GM19467 (cell line): Measurements from ENCODE around the gene HMG20B.
"Not testable (repeated sequence)": the region's sequence is repeated elsewhere in the genome, so short reads cannot be mapped to it uniquely, and the experiment has no call there.

ENCODE experiments used
- ATAC-seq: cut with Tn5 transposase; IDR thresholded peaks from one replicate; pipeline ENCODE4 v1.9.1; 2021; ENCODE audit warnings: mild to moderate bottlenecking, moderate library complexity; ENCODE audit not compliant: unreplicated experiment

Gene HMG20B

DNA sequence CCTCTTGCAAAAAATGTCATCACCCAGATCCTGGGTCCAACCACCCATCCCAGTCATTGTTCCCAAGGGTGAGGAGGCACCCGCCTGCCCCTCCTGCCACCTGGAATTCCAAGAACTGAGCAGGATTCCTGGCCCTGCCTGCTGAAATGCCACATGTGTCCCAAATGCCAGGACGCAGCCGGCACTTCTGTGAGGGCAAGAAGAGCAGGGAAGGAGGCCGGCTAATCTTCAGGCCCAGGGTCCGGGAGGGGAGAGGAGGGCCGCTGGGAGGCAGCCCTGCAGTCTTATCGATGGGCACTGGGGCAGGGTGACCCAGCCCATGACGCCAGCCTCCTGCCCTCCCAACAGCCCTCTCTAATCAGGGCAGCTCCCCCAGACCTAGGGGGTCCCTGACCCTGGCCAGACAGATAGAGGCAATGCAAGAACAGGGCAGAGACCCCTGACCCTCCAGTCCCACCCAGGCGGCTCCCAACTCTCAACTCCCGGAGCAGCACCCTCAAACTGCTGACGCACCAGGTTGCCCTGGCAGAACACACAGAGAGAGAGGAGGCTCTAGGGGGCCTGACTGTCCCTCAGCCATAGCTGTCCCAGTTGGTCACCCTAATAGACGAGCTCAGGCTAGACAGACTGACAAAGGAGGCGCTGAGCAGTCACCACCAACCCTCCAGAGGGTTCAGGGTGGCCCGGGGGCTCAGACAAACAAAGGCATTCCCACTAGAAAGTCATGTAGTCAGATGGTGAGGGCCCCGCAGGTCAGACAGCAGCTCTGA is 16.9 kb upstream of the HMG20B start:
- ATAC-seq = no peak

DNA sequence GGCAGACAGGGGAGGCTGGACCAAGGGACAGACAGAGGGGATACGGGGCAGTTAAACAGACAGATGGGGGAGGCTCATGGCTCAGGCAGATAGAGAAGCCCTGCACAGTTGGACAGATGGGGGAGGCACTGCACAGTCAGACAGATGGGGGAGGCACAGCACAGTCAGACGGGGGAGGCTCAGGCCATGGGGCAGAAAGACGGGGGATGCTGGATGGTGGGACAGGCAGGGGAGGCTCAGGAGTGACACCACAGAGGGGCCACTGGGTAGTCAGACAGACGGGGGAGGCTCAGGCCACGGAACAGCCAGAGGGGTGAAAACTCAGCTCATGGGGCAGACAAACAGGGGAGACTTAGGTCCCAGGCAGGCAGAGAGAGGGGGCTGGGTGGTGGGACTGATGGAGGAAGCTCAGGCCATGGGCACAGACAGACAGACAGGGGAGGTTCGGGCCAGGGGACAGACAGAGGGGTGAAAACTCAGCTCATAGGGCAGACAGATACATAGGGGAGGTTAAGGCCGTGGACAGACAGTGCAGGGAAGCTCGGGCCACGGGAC is 16.2 kb upstream of the HMG20B start:
- no peak for ATAC-seq

DNA sequence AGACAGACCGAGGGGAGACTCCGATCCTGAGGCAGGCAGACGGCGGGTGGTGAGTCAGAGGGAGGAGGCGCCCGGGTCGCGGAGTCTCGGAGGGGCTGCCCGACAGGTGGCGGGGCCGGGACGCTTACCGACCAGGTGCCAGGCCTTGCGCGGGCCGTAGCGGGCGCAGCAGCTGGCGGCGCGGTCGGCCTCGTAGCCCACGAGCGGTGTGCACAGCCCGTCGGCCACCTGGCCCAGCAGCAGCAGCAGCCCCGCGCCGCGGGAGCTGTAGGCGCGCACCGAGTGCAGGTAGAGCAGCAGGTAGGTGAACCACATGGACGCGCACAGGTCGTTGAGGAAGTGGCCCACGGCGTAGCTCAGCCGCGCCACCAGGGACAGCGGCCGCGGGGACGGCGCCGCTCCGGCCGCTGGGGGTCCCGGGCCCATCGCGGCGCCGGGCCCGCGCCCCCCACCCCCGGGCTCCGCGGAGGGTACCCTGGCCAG is 15.7 kb upstream of the HMG20B start:
- peak; percentile 24 for ATAC-seq

GRCh38 chr19:3557461-3558248 is 15.1 kb upstream of the HMG20B start, which contains the start of gene MFSD12:
MFSD12 (minus strand) TSS chr19:3557586; CDS start chr19:3557403, 183 bp downstream.
- peak; percentile 82 for ATAC-seq

- no peak for ATAC-seq
Observed at GRCh38 chr19:3563709-3564524, 8.8 kb upstream of the HMG20B start.

DNA sequence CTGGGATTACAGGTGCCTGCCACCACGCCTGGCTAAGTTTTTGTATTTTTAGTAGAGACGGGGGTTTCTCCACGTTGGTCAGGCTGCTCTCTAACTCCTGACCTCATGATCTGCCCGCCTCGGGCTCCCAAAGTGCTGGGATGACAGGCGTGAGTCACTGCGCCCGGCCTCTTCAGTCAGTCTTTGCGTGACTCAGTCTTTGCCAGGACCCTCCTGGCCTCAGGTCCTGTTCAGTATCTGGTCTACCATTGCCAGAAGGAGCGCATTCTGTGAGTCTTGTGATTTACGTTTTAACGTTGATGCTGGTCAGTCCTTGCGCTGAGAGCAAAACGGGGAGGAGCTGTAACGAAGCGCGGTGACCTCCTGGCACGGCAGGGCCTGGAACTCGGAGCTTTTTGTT is 7.6 kb upstream of the HMG20B start:
- no peak for ATAC-seq

DNA sequence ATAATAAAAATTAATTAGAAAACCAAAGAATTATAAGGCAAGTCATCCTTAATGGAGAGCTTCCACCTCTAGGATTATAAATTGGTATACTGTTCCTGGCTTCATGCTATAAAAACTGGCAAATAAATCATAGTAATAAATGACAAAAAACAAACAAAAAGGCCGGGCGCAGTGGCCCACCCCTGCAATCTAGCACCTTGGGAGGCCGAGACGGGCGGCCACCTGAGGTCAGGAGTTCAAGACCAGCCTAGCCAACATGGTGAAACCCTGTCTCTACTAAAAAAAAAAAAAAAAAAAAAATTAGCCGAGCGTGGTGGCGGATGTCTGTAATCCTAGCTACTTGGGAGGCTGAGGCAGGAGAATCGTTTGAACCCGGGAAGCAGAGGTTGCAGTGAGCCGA is 2.7 kb upstream of the HMG20B start:
- not testable (repeated sequence) for ATAC-seq

GRCh38 chr19:3570606-3571011 is 2.1 kb upstream of the HMG20B start:
- ATAC-seq = no peak

DNA sequence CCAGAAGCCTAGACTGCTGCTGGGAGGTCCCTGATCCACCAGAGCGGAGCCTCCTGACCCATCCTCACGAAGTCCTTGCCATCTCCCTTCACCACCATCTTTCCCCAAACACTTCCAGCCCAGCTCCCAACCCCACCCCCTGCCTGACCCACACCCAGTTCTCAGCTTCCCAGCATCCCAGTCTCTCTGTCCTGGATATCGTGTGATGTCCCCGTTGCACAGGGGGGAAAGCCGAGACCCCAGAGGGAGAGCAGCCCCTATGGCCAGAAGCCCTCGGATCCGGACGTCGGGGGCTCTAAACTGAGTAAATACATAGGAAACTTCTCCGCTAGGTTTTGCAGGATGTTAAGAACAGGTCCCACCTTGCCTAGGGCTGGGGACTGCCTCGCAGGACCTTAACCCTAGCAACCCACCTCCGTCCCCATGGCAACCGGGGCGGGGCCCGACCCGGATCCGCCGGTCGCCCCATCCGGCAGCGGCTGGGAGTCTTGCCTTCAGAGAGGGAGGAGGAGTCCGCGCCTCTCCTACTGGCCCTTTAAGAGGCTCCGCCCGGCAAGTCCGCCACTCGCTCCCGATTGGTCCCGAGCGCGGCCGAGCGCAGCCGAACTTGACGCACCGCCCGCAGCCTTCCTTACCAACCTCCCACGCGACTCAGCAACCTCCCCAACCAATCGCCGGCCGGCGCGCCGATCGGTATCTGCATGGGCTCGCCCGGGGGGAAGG is 451 bp upstream of the HMG20B start:
- peak; percentile 91 for ATAC-seq

GRCh38 chr19:3573162-3573857 is 566 bp downstream of the HMG20B start:
- ATAC-seq = no peak

DNA sequence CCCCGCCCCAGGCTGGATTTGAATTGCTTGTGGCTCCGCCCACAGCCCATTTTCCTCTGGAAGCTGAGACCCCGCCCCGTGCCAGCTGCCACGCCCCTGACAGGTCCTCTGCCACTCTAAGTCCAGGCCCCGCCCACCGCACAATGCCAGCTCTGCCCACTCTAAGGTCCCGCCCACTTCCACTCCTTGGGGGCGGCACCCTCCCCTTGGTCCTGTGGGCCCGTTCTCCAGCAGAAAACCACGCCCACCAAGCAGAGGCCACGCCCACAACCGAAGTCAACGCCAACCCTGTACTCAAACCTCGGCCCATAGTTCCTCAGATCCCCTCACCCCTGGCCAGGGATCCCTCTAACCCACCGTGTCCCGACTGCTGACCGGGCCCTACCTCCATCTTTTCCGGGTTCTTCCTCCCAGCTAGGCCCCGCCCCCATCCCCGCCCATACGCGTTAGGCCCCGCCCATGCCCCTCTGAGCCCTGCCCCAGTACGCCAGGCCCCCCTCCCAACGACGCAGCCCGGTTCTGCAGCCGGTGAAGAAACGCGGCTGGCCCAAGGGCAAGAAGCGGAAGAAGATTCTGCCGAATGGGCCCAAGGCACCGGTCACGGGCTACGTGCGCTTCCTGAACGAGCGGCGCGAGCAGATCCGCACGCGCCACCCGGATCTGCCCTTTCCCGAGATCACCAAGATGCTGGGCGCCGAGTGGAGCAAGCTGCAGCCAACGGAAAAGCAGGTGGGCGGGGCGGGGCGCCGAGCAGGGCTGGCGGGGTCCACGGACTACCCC is 1.3 kb downstream of the HMG20B start:
- no peak for ATAC-seq

DNA sequence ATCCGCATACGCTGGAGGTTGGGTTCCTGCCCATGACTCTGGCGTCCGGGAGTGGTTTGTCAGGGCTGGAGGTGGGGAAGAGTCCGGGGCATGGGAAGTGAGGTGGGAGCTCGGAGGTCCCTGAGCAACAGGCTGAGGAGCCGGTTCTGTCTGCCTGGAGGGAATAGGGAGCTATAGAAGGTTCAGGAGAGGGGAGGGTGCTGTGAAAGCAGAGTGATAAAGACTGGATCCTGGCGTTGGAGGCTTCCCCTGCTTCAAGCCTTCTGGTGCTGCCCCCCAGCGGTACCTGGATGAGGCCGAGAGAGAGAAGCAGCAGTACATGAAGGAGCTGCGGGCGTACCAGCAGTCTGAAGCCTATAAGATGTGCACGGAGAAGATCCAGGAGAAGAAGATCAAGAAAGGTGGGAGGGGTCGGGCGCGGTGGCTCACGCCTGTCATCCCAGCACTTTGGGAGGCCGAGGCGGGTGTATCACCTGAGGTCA is 2.6 kb downstream of the HMG20B start:
- ATAC-seq = no peak

GRCh38 chr19:3575949-3576673 is 3.4 kb downstream of the HMG20B start:
- ATAC-seq = no peak

DNA sequence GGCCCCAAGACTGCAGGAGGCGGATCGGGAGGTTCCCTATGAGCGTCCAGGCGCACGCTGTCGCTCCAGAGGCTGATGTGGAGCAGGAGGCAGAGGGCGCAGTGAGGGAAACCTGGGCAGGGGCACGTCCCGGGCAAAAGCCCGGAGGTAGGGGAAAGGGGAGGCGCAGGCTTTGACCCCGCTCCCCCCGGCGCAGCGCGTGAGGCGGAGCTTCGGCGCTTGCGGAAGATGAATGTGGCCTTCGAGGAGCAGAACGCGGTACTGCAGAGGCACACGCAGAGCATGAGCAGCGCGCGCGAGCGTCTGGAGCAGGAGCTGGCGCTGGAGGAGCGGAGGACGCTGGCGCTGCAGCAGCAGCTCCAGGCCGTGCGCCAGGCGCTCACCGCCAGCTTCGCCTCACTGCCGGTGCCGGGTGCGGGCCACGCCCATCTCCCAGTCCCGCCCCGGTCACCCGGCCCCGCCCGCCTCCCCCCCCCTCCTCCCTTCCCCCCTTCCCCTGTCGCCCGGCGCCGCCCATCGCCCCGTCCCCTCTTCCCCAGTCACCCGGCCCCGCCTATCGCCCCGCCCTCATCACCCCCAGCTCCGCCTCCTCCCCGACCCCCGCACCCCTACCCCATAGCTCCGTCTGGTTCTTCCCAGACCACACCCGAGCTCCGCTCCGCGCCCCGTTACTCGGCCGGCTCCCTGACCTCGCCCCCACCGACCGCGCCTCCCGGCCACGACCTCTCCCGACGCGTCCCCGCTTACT is 4.1 kb downstream of the HMG20B start:
- no peak for ATAC-seq

DNA sequence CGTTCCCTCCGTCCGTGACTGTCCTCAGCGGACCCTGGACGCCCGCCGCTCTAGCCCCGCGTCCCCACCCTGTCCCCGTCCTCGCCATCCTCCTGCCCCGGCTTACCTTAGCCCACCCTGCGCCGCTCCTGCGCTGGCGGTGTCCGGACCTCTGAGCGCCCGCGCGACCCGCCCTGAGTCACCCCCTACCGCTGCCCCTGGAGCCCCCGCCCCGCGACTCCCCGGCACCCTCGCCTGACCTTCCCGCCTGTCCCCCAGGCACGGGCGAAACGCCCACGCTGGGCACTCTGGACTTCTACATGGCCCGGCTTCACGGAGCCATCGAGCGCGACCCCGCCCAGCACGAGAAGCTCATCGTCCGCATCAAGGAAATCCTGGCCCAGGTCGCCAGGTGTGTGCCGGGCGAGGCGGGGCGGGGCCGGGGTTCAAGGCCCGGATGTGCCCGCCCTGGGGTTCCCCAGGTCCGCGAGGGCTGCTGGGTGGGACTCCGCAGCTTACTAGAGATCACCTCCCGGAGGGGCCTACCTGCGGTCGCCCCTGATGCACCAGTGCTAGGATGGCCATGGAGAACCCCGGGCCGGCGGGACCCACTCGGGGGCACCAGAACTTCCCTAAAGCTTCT is 5.1 kb downstream of the HMG20B start:
- no peak for ATAC-seq

DNA sequence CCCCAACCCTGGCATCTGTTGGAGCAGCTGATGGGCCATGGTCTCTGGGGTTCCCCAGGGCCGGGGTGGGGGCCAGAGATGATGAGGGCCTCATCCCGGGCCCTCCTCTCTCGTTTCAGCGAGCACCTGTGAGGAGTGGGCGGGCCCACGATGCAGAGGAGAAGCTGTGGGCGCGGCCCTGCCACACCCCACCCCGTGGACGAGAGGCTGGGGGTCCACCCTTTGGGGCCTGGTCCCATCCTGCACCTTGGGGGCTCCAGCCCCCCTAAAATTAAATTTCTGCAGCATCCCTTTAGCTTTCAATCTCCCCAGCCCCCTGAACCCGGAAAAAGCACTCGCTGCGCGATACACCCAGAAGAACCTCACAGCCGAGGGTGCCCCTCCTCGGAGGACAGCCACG is 5.6 kb downstream of the HMG20B start:
- no peak for ATAC-seq
